T-helper 2 cell treated with Interferon-gamma antibody and Interleukin-4, amounts not matched to agents 5 μg/mL and 100 μg/mL, for 36 hours (primary cell): ENCODE data around the gene G2E3.
"Not testable (repeated sequence)": the region's sequence is repeated elsewhere in the genome, so short reads cannot be mapped to it uniquely, and the experiment has no call there.

Source experiments
- DNase-seq: peaks from one replicate; pipeline ENCODE4 v3.0.0; 2021; ENCODE audit warnings: low spot score
- H3K27ac Mint-ChIP-seq: one replicate; pipeline ENCODE4 v1.8.0; 2021; ENCODE audit warnings: mild to moderate bottlenecking, mixed read lengths
- H3K27me3 Mint-ChIP-seq: one replicate; pipeline ENCODE4 v1.8.0; 2021; ENCODE audit warnings: low read depth, mixed read lengths
- H3K36me3 Mint-ChIP-seq: one replicate; pipeline ENCODE4 v1.8.0; 2021; ENCODE audit warnings: low read depth, mixed read lengths
- H3K4me1 Mint-ChIP-seq: one replicate; pipeline ENCODE4 v1.8.0; 2021; ENCODE audit warnings: low read depth, mixed read lengths
- H3K4me3 Mint-ChIP-seq: one replicate; pipeline ENCODE4 v1.8.0; 2022; ENCODE audit warnings: mild to moderate bottlenecking, moderate library complexity, mixed read lengths
- H3K9me3 Mint-ChIP-seq: one replicate; pipeline ENCODE4 v1.8.0; 2021; ENCODE audit warnings: mixed read lengths

Gene G2E3

DNA sequence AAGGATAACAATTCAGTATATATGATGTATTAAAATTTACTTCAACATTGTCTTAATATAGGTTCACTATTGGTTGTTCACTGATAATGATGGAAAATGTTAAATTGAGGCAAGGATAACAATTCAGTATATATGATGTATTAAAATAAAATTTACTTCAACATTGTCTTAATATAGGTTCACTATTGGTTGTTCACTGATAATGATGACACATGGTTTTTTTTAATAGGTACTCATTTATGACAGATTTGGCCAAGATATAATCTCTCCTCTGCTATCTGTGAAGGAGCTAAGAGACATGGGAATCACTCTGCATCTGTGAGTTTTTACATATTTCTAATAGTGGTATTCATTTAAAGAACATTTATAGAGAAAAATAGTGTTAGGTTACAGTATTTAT is 71.3 kb downstream of the G2E3 start:
- peaks cover 6% of the 10 kb centered on the region for H3K4me1 Mint-ChIP-seq
- peaks cover 23% of the 10 kb centered on the region for H3K36me3 Mint-ChIP-seq
- H3K27ac Mint-ChIP-seq: no peak overlapping the region
- H3K27me3 Mint-ChIP-seq: no peaks in the 10 kb centered on the region
- H3K9me3 Mint-ChIP-seq: no peaks in the 10 kb centered on the region
- no peak for DNase-seq
- no peak overlapping the region for H3K4me3 Mint-ChIP-seq

GRCh38 chr14:30632730-30633129 is 73.8 kb downstream of the G2E3 start:
- Mint-ChIP-seq H3K4me1 (peaks cover 4% of the 10 kb centered on the region), H3K27me3 (no peaks in the 10 kb centered on the region), H3K9me3 (no peaks in the 10 kb centered on the region), H3K36me3 (peaks cover 41% of the 10 kb centered on the region), H3K27ac (no peak overlapping the region), H3K4me3 (no peak overlapping the region)
- no peak for DNase-seq

DNA sequence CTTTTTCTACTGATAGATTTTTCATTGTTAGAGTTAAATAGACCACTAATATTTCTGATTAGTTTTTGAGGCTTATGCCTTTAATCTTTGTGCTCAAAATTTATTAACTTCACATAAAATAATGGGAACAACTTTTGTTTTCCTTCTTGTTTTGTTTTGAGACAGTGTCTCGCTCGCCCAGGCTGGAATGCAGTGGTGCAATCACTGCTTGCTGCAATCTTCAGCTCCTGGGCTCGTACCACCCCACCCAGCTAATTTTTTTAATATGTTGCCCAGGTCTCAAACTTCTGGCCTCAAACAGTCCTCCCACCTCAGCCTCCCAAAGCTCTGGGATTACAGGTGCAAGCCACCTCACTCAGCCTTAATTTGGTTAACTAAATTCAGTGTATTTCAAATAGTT is 80.0 kb downstream of the G2E3 start:
- DNase-seq: no peak
- H3K27me3 Mint-ChIP-seq: no peaks in the 10 kb centered on the region
- H3K36me3 Mint-ChIP-seq: peaks cover 47% of the 10 kb centered on the region
- H3K4me1 Mint-ChIP-seq: no peaks in the 10 kb centered on the region
- peaks cover under 1% of the 10 kb centered on the region for H3K9me3 Mint-ChIP-seq
- no peak overlapping the region for H3K27ac Mint-ChIP-seq
- no peak overlapping the region for H3K4me3 Mint-ChIP-seq

DNA sequence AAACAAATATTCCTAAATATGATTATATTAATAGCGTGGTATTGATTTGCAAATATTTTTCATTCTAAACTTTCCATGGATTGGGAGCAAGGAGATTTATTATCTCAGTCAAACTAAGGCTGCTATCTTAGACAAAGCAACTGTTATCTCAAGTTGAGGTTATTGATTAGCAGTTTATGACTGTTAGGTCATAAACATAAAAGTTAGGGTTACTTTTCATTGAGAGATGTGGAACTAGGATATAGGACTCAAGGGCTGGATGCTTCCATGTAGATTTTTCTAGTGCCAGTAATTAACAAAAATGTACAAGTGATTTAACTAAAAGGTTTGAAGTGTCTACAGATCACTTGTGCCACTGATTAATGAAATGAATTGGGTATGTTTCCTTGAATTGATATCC is 82.2 kb downstream of the G2E3 start:
- DNase-seq: no peak
- no peak overlapping the region for H3K27ac Mint-ChIP-seq
- H3K4me3 Mint-ChIP-seq: no peak overlapping the region
- H3K27me3 Mint-ChIP-seq: no peaks in the 10 kb centered on the region
- peaks cover 57% of the 10 kb centered on the region for H3K36me3 Mint-ChIP-seq
- H3K9me3 Mint-ChIP-seq: peaks cover 11% of the 10 kb centered on the region
- no peaks in the 10 kb centered on the region for H3K4me1 Mint-ChIP-seq

DNA sequence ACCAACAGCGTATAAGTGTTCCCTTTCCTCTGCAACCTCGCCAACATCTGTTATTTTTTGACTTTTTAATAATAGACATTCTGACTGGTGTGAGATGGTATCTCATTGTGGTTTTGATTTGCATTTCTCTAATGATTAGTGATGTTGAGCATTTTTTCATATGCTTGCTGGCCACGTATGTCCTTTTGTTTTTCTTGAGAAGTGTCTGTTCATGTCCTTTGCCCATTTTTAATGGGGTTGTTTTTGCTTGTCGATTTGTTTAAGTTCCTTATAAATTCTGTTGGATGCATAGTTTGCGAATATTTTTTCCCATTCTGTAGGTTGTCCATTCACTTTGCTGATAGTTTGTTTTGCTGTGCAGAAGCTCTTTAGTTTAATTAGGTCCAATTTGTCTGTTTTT is 85.5 kb downstream of the G2E3 start:
- not testable (repeated sequence) for H3K27ac Mint-ChIP-seq, H3K27me3 Mint-ChIP-seq, DNase-seq, H3K4me3 Mint-ChIP-seq, H3K4me1 Mint-ChIP-seq
- Mint-ChIP-seq H3K9me3 (peaks cover 11% of the 10 kb centered on the region), H3K36me3 (peaks cover 47% of the 10 kb centered on the region)

- no peaks in the 10 kb centered on the region for H3K27me3 Mint-ChIP-seq
- peaks cover 3% of the 10 kb centered on the region for H3K4me1 Mint-ChIP-seq
- peaks cover 45% of the 10 kb centered on the region for H3K36me3 Mint-ChIP-seq
- no peak overlapping the region for H3K4me3 Mint-ChIP-seq
- H3K27ac Mint-ChIP-seq: no peak overlapping the region
- DNase-seq: no peak
- peaks cover 11% of the 10 kb centered on the region for H3K9me3 Mint-ChIP-seq
Observed at GRCh38 chr14:30645600-30645999, 86.6 kb downstream of the G2E3 start.

DNA sequence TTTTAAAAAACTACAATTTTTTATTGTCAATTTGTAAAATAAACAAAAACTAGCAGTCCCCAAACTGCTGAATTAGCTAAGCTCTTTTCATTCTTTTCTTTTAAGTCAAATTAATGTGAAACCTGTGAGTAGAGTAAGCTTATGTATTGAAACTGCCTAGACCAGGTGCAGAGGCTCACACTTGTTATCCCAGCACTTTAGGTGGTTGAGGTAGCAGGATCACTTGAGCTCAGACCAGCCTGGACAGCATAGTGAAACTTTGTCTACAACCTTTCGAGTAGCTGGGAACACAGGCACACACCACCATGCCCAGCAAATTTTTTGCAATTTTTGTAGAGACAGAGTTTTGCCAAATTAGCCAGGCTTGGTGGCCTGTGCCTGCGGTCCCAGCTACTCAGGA is 89.5 kb downstream of the G2E3 start:
- peaks cover 3% of the 10 kb centered on the region for H3K4me1 Mint-ChIP-seq
- H3K27ac Mint-ChIP-seq: no peak overlapping the region
- H3K36me3 Mint-ChIP-seq: peaks cover 55% of the 10 kb centered on the region
- H3K27me3 Mint-ChIP-seq: no peaks in the 10 kb centered on the region
- peaks cover 11% of the 10 kb centered on the region for H3K9me3 Mint-ChIP-seq
- DNase-seq: no peak
- no peak overlapping the region for H3K4me3 Mint-ChIP-seq

DNA sequence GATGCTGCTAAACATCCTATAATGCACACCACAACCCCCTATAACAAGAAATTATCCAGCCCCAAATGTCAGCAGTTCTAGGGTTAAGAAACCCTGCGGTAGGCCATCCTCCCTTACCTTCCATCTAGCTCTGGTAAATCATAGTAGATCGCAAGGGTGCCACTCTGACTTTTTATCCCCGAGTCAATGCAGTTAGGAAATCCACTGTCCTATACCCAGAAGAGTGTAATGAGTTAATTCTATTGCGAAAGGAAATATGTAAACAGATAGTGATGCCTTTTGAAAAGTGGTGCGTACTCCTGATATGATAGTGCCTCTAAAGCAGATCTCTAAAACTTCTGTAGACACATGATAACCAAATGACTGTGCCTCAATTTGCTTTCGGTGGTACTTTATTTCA is 93.0 kb downstream of the G2E3 start:
- Mint-ChIP-seq H3K4me3 (no peak overlapping the region), H3K27me3 (no peaks in the 10 kb centered on the region), H3K9me3 (no peaks in the 10 kb centered on the region), H3K27ac (no peak overlapping the region), H3K4me1 (no peaks in the 10 kb centered on the region), H3K36me3 (peaks cover 30% of the 10 kb centered on the region)
- DNase-seq: no peak

DNA sequence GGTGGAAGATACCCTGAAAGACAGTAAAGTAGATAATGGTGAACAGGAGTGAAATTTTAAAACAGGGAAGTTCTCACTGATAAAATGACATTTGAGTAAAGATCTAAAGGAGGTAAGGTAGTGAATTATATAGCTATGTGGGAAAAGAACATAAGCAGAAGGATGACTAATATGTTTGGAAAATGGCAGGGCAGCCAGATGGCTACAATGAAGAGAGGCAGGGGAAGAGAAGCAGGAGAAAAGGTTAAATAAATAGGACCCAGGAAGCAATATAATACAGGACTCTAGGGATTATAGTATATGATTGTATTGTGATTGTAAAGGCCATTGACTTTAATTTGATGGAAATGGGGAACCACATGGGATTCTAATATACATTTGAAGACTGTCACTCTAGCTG is 96.2 kb downstream of the G2E3 start:
- no peak overlapping the region for H3K27ac Mint-ChIP-seq
- H3K27me3 Mint-ChIP-seq: no peaks in the 10 kb centered on the region
- no peak for DNase-seq
- H3K9me3 Mint-ChIP-seq: no peaks in the 10 kb centered on the region
- no peak overlapping the region for H3K4me3 Mint-ChIP-seq
- no peaks in the 10 kb centered on the region for H3K4me1 Mint-ChIP-seq
- H3K36me3 Mint-ChIP-seq: peaks cover 28% of the 10 kb centered on the region

DNA sequence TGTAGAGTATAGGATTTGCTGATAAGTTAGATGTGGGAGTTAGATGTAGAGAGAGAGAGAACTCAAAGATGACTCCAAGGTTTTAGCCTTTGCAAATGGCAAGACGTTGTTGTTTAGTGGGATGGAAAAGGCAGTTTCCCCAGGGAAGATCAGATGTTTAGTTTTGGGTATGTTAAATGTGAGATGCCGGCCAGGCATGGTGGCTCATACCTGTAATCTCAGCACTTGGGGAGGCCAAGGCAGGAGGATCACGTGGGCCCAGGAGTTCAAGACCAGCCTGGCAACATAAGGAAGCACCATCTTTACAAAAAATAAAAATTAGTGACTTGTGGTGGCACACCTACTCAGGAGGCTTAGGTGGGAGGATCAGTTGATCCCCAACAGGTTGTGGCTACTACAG is 96.7 kb downstream of the G2E3 start:
- Mint-ChIP-seq H3K4me3 (no peak overlapping the region), H3K4me1 (no peaks in the 10 kb centered on the region), H3K27ac (no peak overlapping the region), H3K9me3 (no peaks in the 10 kb centered on the region), H3K36me3 (peaks cover 28% of the 10 kb centered on the region), H3K27me3 (no peaks in the 10 kb centered on the region)
- DNase-seq: no peak

GRCh38 chr14:30656190-30656632 is 97.3 kb downstream of the G2E3 start:
- Mint-ChIP-seq H3K36me3 (peaks cover 30% of the 10 kb centered on the region), H3K27me3 (no peaks in the 10 kb centered on the region)
- no peak for DNase-seq

GRCh38 chr14:30657050-30657449 is 98.1 kb downstream of the G2E3 start:
- H3K4me1 Mint-ChIP-seq: no peaks in the 10 kb centered on the region
- no peaks in the 10 kb centered on the region for H3K9me3 Mint-ChIP-seq
- peaks cover 25% of the 10 kb centered on the region for H3K36me3 Mint-ChIP-seq
- H3K27me3 Mint-ChIP-seq: no peaks in the 10 kb centered on the region
- H3K27ac Mint-ChIP-seq: no peak overlapping the region
- H3K4me3 Mint-ChIP-seq: no peak overlapping the region
- no peak for DNase-seq

More at GRCh38 chr14:30656190-30656632, 97.3 kb downstream of the G2E3 start:
- no peak overlapping the region for H3K4me3 Mint-ChIP-seq
- H3K9me3 Mint-ChIP-seq: no peaks in the 10 kb centered on the region
- H3K4me1 Mint-ChIP-seq: no peaks in the 10 kb centered on the region
- no peak overlapping the region for H3K27ac Mint-ChIP-seq

- Mint-ChIP-seq H3K36me3 (peaks cover 27% of the 10 kb centered on the region), H3K27me3 (no peaks in the 10 kb centered on the region), H3K27ac (no peak overlapping the region), H3K4me3 (no peak overlapping the region), H3K9me3 (no peaks in the 10 kb centered on the region), H3K4me1 (no peaks in the 10 kb centered on the region)
- no peak for DNase-seq
Observed at GRCh38 chr14:30657606-30658163, 98.7 kb downstream of the G2E3 start.

DNA sequence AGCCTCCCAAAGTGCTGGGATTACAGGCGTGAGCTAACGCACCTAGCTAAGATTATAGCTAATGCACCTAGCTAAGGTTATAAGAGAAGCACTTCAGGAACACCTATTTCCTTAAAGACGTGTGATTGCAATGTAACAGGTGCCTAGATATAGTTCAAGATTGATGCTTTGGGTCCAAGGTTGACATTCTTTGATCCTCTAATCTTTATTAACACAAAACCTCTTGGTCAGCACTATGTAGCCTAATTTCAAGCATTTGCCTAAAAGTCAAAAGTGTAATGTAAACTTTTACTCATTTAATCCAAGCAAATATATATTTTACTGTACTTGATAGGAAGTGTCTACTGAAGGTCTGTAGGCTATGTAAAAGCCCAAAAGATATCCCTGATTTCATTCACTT is 99.7 kb downstream of the G2E3 start:
- no peaks in the 10 kb centered on the region for H3K4me1 Mint-ChIP-seq
- no peak for DNase-seq
- peaks cover 27% of the 10 kb centered on the region for H3K36me3 Mint-ChIP-seq
- H3K27ac Mint-ChIP-seq: no peak overlapping the region
- H3K4me3 Mint-ChIP-seq: no peak overlapping the region
- no peaks in the 10 kb centered on the region for H3K27me3 Mint-ChIP-seq
- no peaks in the 10 kb centered on the region for H3K9me3 Mint-ChIP-seq

DNA sequence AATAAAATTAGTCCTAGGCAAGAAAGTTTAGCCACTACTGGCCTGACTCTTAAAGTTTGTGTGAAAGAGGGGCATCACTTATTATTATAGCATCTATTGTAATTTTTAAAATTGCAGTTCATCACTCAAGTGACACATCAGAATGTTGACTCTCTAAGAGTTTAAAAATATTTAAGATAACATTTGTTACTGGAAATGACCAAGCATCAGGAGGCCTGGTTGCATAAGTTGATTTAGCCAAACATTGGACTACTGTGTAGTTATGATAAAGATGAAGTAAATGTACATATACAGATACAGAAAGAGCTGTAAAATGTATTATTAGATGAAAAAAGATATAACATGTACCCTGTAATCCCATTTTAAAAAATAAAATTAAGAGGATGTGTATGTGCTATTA is 110.6 kb downstream of the G2E3 start:
- Mint-ChIP-seq H3K27ac (no peak overlapping the region), H3K36me3 (peaks cover 20% of the 10 kb centered on the region), H3K27me3 (no peaks in the 10 kb centered on the region), H3K4me3 (no peak overlapping the region), H3K9me3 (peaks cover 9% of the 10 kb centered on the region), H3K4me1 (peaks cover 4% of the 10 kb centered on the region)
- DNase-seq: no peak
